Fibroblast of skin of right quadriceps (primary cell): ENCODE measurements around the gene DNM2.
"Not testable (repeated sequence)": the region's sequence is repeated elsewhere in the genome, so short reads cannot be mapped to it uniquely, and the experiment has no call there.

Experiments
- DNase-seq: peaks from one replicate; pipeline ENCODE4 v3.0.0-alpha.2; 2013

DNM2 gene

GRCh38 chr19:10727685-10728201, 9.9 kb downstream of the DNM2 start:
- no peak for DNase-seq

GRCh38 chr19:10729411-10729810, 11.5 kb downstream of the DNM2 start:
- no peak for DNase-seq

- no peak for DNase-seq
Measured at GRCh38 chr19:10730932-10731331, 13.1 kb downstream of the DNM2 start.

- no peak for DNase-seq
Measured at GRCh38 chr19:10735741-10736140, 17.9 kb downstream of the DNM2 start.

- DNase-seq: no peak
Measured at GRCh38 chr19:10736189-10736588, 18.3 kb downstream of the DNM2 start.

- no peak for DNase-seq
Measured at GRCh38 chr19:10736916-10737551, 19.2 kb downstream of the DNM2 start.

GRCh38 chr19:10737722-10738121, 19.8 kb downstream of the DNM2 start:
- no peak for DNase-seq

- DNase-seq: no peak
Measured at GRCh38 chr19:10740798-10741197, 22.9 kb downstream of the DNM2 start.

- no peak for DNase-seq
Measured at GRCh38 chr19:10742476-10742875, 24.6 kb downstream of the DNM2 start.

- DNase-seq: no peak
Measured at GRCh38 chr19:10744253-10744798, 26.4 kb downstream of the DNM2 start.

GRCh38 chr19:10744801-10745293, 27.0 kb downstream of the DNM2 start:
- no peak for DNase-seq

- not testable (repeated sequence) for DNase-seq
Measured at GRCh38 chr19:10746437-10746836, 28.6 kb downstream of the DNM2 start.

GRCh38 chr19:10747271-10747670, 29.4 kb downstream of the DNM2 start:
- no peak for DNase-seq

- no peak for DNase-seq
Measured at GRCh38 chr19:10747674-10748073, 29.8 kb downstream of the DNM2 start.

GRCh38 chr19:10748195-10748926, 30.5 kb downstream of the DNM2 start:
- no peak for DNase-seq

GRCh38 chr19:10748927-10749434, 31.1 kb downstream of the DNM2 start:
- peak; percentile 13 for DNase-seq

GRCh38 chr19:10749435-10750384, 31.8 kb downstream of the DNM2 start:
- DNase-seq: no peak

- no peak for DNase-seq
Measured at GRCh38 chr19:10751109-10751953, 33.5 kb downstream of the DNM2 start.

GRCh38 chr19:10752237-10752912, 34.5 kb downstream of the DNM2 start:
- no peak for DNase-seq

GRCh38 chr19:10752913-10753704, 35.2 kb downstream of the DNM2 start:
- DNase-seq: no peak
